ENCODE measurements around the gene FAM120A.

Gene FAM120A

GRCh38 chr9:93457006-93457405 is 5.5 kb downstream of the FAM120A start:
- Histone ChIP-seq H3K27me3 (ENCODE audit: insufficient read depth, low read depth) (no peaks in the 10 kb centered on the region), H3K79me2 (ENCODE audit: insufficient read depth, low read depth) (peaks cover 99% of the 10 kb centered on the region), H3K36me3 (ENCODE audit: insufficient read depth) (no peaks in the 10 kb centered on the region), H4K20me1 (ENCODE audit: insufficient read depth) (peaks cover 50% of the 10 kb centered on the region), H3K4me3 (IDR thresholded peaks at IDR 0.05; ENCODE audit: insufficient read depth, low read depth, low read length) (no peak overlapping the region), H3K4me1 (ENCODE audit: low read depth, poor library complexity, severe bottlenecking) (peaks cover 45% of the 10 kb centered on the region), H3K4me2 (no peak overlapping the region), H2AFZ (ENCODE audit: low read depth) (no peak overlapping the region), H3K9ac (no peak overlapping the region), H3K27ac (no peak overlapping the region)
- TF ChIP-seq CTCF (conservative IDR thresholded peaks at IDR 0.05; ENCODE audit: low read depth, low read length) = no peak

- H3K36me3 ChIP-seq (ENCODE audit: insufficient read depth) = no peaks in the 10 kb centered on the region
- peaks cover 54% of the 10 kb centered on the region for H3K4me1 ChIP-seq (ENCODE audit: low read depth, poor library complexity, severe bottlenecking)
- no peak overlapping the region for H3K4me3 ChIP-seq (IDR thresholded peaks at IDR 0.05; ENCODE audit: insufficient read depth, low read depth, low read length)
- no peaks in the 10 kb centered on the region for H3K27me3 ChIP-seq (ENCODE audit: insufficient read depth, low read depth)
- H3K9ac ChIP-seq = no peak overlapping the region
- H3K4me2 ChIP-seq = no peak overlapping the region
- no peak overlapping the region for H3K27ac ChIP-seq
- H3K79me2 ChIP-seq (ENCODE audit: insufficient read depth, low read depth) = peaks cover 100% of the 10 kb centered on the region
- H2AFZ ChIP-seq (ENCODE audit: low read depth) = no peak overlapping the region
- no peak for TF ChIP-seq CTCF (conservative IDR thresholded peaks at IDR 0.05; ENCODE audit: low read depth, low read length)
- H4K20me1 ChIP-seq (ENCODE audit: insufficient read depth) = peaks cover 57% of the 10 kb centered on the region
These were observed 7.2 kb downstream of the FAM120A start for GRCh38 chr9:93458712-93459111.

- Histone ChIP-seq H2AFZ (ENCODE audit: low read depth) (no peak overlapping the region), H3K4me3 (IDR thresholded peaks at IDR 0.05; ENCODE audit: insufficient read depth, low read depth, low read length) (no peak overlapping the region), H3K27me3 (ENCODE audit: insufficient read depth, low read depth) (no peaks in the 10 kb centered on the region), H3K4me1 (ENCODE audit: low read depth, poor library complexity, severe bottlenecking) (peaks cover 56% of the 10 kb centered on the region), H3K36me3 (ENCODE audit: insufficient read depth) (no peaks in the 10 kb centered on the region), H3K79me2 (ENCODE audit: insufficient read depth, low read depth) (peaks cover 100% of the 10 kb centered on the region), H4K20me1 (ENCODE audit: insufficient read depth) (peaks cover 49% of the 10 kb centered on the region), H3K4me2 (no peak overlapping the region), H3K27ac (no peak overlapping the region), H3K9ac (no peak overlapping the region)
- no peak for TF ChIP-seq CTCF (conservative IDR thresholded peaks at IDR 0.05; ENCODE audit: low read depth, low read length)
These were observed 8.0 kb downstream of the FAM120A start for GRCh38 chr9:93459432-93459847.

GRCh38 chr9:93460689-93461413 is 9.4 kb downstream of the FAM120A start:
- Histone ChIP-seq H3K27ac (no peak overlapping the region), H3K36me3 (ENCODE audit: insufficient read depth) (no peaks in the 10 kb centered on the region), H3K4me1 (ENCODE audit: low read depth, poor library complexity, severe bottlenecking) (peaks cover 56% of the 10 kb centered on the region), H2AFZ (ENCODE audit: low read depth) (no peak overlapping the region), H3K9ac (no peak overlapping the region), H3K27me3 (ENCODE audit: insufficient read depth, low read depth) (no peaks in the 10 kb centered on the region), H3K4me2 (no peak overlapping the region), H3K4me3 (IDR thresholded peaks at IDR 0.05; ENCODE audit: insufficient read depth, low read depth, low read length) (no peak overlapping the region), H3K79me2 (ENCODE audit: insufficient read depth, low read depth) (peaks cover 100% of the 10 kb centered on the region), H4K20me1 (ENCODE audit: insufficient read depth) (peaks cover 47% of the 10 kb centered on the region)
- no peak for TF ChIP-seq CTCF (conservative IDR thresholded peaks at IDR 0.05; ENCODE audit: low read depth, low read length)

Data from KMS-11 (cell line).